Activated CD8-positive, alpha-beta memory T cell treated with anti-CD3 and anti-CD28 coated beads for 4 hours (primary cell): ENCODE results near the gene OR13C8.

ENCODE experiments used
- DNase-seq, 2 donors: peaks; one replicate each; pipeline ENCODE4 v3.0.0-alpha.2; 2020; ENCODE audit warnings: low read depth in 2 of 2

OR13C8 gene

GRCh38 chr9:104611213-104611612, 42.2 kb downstream of the OR13C8 start:
- no peak for DNase-seq

- DNase-seq, result no peak
Observed at GRCh38 chr9:104617418-104617817, 48.5 kb downstream of the OR13C8 start.

- no peak for DNase-seq
Observed at GRCh38 chr9:104618104-104618503, 49.1 kb downstream of the OR13C8 start, which contains the start of gene OR13C9. Gene OR13C9, minus strand, starts transcription at chr9:104618204. Its CDS starts 0 bp downstream, at chr9:104618204.
